Testis (tissue), 2 donors: ENCODE results near the gene HSPA1B.

Experiments
- CTCF ChIP-seq, 3 experiments: fragments of 450-650 bp in 2 of 3; fragments of 200-600 bp in 1 of 3; sonication (generic) in 1 of 3; IDR thresholded peaks; one replicate each; pipeline ENCODE4 v1.5.1; 2016 to 2019; ENCODE audit warnings: antibody characterized with exemption in 3 of 3, mild to moderate bottlenecking in 2 of 3, moderate library complexity in 1 of 3
- POLR2A ChIP-seq: fragments of 450-650 bp; IDR thresholded peaks from one replicate; pipeline ENCODE4 v1.6.1; 2017; ENCODE audit warnings: antibody characterized with exemption, mild to moderate bottlenecking, moderate library complexity

- TF ChIP-seq CTCF (IDR thresholded peaks at IDR 0.05) (no peak), POLR2A (no peak)
Observed at GRCh38 chr6:31830886-31831335, 3.4 kb downstream of the HSPA1B start.
